H1 (cell line): ENCODE data around the gene PSKH1. TPM values are rescaled to one million over a fixed set of nuclear protein-coding genes. Genes with fewer than 3 reads are reported as not detected.

Experiments
- CTCF ChIA-PET: fragments of 300-600 bp; sonication (Branson Sonifier 250); formaldehyde crosslinking; loops from one replicate; lab custom pipeline; 2021; ENCODE audit not compliant: partially characterized antibody; lab: Charles Lee
- POLR2A ChIA-PET: fragments of 300-600 bp; sonication (Branson Sonifier 250); formaldehyde crosslinking; loops from one replicate; lab custom pipeline; 2021; ENCODE audit warnings: inconsistent platforms; ENCODE audit not compliant: partially characterized antibody; lab: Charles Lee
- DNase-seq, 2 experiments: peaks; one replicate each; pipeline versions ENCODE4 v3.0.0 to v3.0.0-alpha.2; 2010 to 2022; ENCODE audit warnings: low spot score in 2 of 2, low read depth in 1 of 2, mixed read lengths in 1 of 2
- FAIRE-seq: peaks from 2 replicates; lab custom pipeline; 2011; peaks lifted over from hg19 to GRCh38; lab: Jason Lieb, UNC
- H2AFZ ChIP-seq: 2 replicates; pipeline ENCODE4 v1.8.1; 2012; ENCODE audit warnings: low read length, inconsistent platforms
- H2AK5ac ChIP-seq: 2 replicates; pipeline ENCODE4 v1.6.1; 2013; ENCODE audit warnings: low read depth, low read length
- H2BK120ac ChIP-seq: replicated peaks from 2 replicates; pipeline ENCODE3; 2013; ENCODE audit warnings: low read depth, low read length, inconsistent platforms
- H2BK12ac ChIP-seq: 2 replicates; pipeline ENCODE4 v1.6.1; 2013; ENCODE audit warnings: low read depth, low read length
- H2BK15ac ChIP-seq: 2 replicates; pipeline ENCODE4 v1.6.1; 2013; ENCODE audit warnings: low read length
- H2BK20ac ChIP-seq: 2 replicates; pipeline ENCODE4 v1.6.1; 2013; ENCODE audit warnings: low read length
- H2BK5ac ChIP-seq: 2 replicates; pipeline ENCODE4 v1.6.1; 2013; ENCODE audit warnings: low read depth, low read length
- H3K14ac ChIP-seq: 2 replicates; pipeline ENCODE4 v1.6.1; 2013; ENCODE audit warnings: inconsistent platforms; ENCODE audit not compliant: insufficient read length
- H3K18ac ChIP-seq: 2 replicates; pipeline ENCODE4 v1.6.1; 2013; ENCODE audit warnings: low read length; ENCODE audit errors: extremely low read depth
- H3K23ac ChIP-seq: 2 replicates; pipeline ENCODE4 v1.6.1; 2013; ENCODE audit warnings: inconsistent platforms; ENCODE audit not compliant: insufficient read length
- H3K23me2 ChIP-seq: 2 replicates; pipeline ENCODE4 v1.6.1; 2013; ENCODE audit warnings: low read depth, low read length
- H3K27ac ChIP-seq: 2 replicates; pipeline ENCODE4 v1.6.1; 2011; ENCODE audit warnings: low read depth, low read length, inconsistent platforms
- H3K27me3 ChIP-seq, 4 experiments: replicated peaks in 1 of 4; 1 replicate in 1 of 4; 2 replicates in 3 of 4; pipeline versions ENCODE4 v1.6.1 to v1.8.1; 2011 to 2013; ENCODE audit warnings: low read length in 3 of 4, mild to moderate bottlenecking in 3 of 4, inconsistent platforms in 2 of 4, mixed read lengths in 2 of 4, moderate library complexity in 1 of 4; ENCODE audit not compliant: control insufficient read depth in 3 of 4, insufficient read depth in 3 of 4; ENCODE audit errors: extremely low read depth in 1 of 4
- H3K36me3 ChIP-seq, 4 experiments: 2 replicates each; pipeline versions ENCODE4 v1.6.1 to v1.8.1; 2011 to 2013; ENCODE audit warnings: mild to moderate bottlenecking in 4 of 4, low read length in 3 of 4, moderate library complexity in 2 of 4, control low read depth in 1 of 4, inconsistent platforms in 1 of 4; ENCODE audit not compliant: insufficient read depth in 4 of 4, control insufficient read depth in 2 of 4
- H3K4ac ChIP-seq: replicated peaks from 2 replicates; pipeline ENCODE3; 2013; ENCODE audit warnings: low read length, low read depth, mixed read lengths, inconsistent platforms; ENCODE audit not compliant: insufficient read length
- H3K4me1 ChIP-seq, 4 experiments: replicated peaks in 1 of 4; 1 replicate in 1 of 4; 2 replicates in 3 of 4; pipeline versions ENCODE4 v1.6.1 to v1.8.1; 2011 to 2013; ENCODE audit warnings: low read length in 3 of 4, inconsistent platforms in 2 of 4, mixed read lengths in 1 of 4; ENCODE audit not compliant: insufficient read depth in 4 of 4, control insufficient read depth in 3 of 4
- H3K4me2 ChIP-seq, 2 experiments: 2 replicates each; pipeline versions ENCODE4 v1.6.1 to v1.8.1; 2011 to 2013; ENCODE audit warnings: low read depth in 2 of 2, low read length in 2 of 2, control low read depth in 1 of 2, inconsistent platforms in 1 of 2, mild to moderate bottlenecking in 1 of 2; ENCODE audit not compliant: insufficient read depth in 1 of 2
- H3K4me3 ChIP-seq, 4 experiments: fragments of 200-600, 300-600 bp in 1 of 4; sonication (generic), shearing (Covaris generic), sonication (Bioruptor Twin) in 1 of 4; 2 replicates each; pipeline versions ENCODE4 v1.5.1 to v1.8.1; 2011 to 2016; ENCODE audit warnings: low read length in 4 of 4, low read depth in 3 of 4, control low read depth in 2 of 4, inconsistent platforms in 2 of 4, mild to moderate bottlenecking in 2 of 4, mixed read lengths in 1 of 4, moderate library complexity in 1 of 4; ENCODE audit not compliant: insufficient read depth in 2 of 4; ENCODE audit errors: extremely low read depth in 1 of 4
- H3K56ac ChIP-seq: replicated peaks from 2 replicates; pipeline ENCODE3; 2013; ENCODE audit warnings: low read depth, mild to moderate bottlenecking, mixed read lengths, low read length, inconsistent platforms; ENCODE audit not compliant: insufficient read length
- H3K79me1 ChIP-seq: 2 replicates; pipeline ENCODE4 v1.6.1; 2013; ENCODE audit warnings: low read depth, low read length, control low read depth
- H3K79me2 ChIP-seq, 2 experiments: 2 replicates each; pipeline versions ENCODE4 v1.6.1 to v1.8.1; 2012 to 2013; ENCODE audit warnings: low read length in 2 of 2, mild to moderate bottlenecking in 2 of 2, inconsistent platforms in 1 of 2; ENCODE audit not compliant: insufficient read depth in 2 of 2, control insufficient read depth in 1 of 2
- H3K9ac ChIP-seq, 4 experiments: replicated peaks in 1 of 4; 1 replicate in 1 of 4; 2 replicates in 3 of 4; pipeline versions ENCODE4 v1.6.1 to v1.8.1; 2011 to 2013; ENCODE audit warnings: low read depth in 3 of 4, low read length in 3 of 4, control low read depth in 2 of 4, mild to moderate bottlenecking in 2 of 4, moderate library complexity in 2 of 4, inconsistent platforms in 1 of 4; ENCODE audit errors: extremely low read depth in 1 of 4
- H3K9me3 ChIP-seq, 2 experiments: 2 replicates each; pipeline versions ENCODE4 v1.6.1 to v1.8.1; 2012 to 2013; ENCODE audit warnings: mild to moderate bottlenecking in 2 of 2, moderate library complexity in 2 of 2, control low read depth in 1 of 2, inconsistent platforms in 1 of 2, low read depth in 1 of 2, low read length in 1 of 2, mixed read lengths in 1 of 2; ENCODE audit not compliant: insufficient read depth in 2 of 2
- H4K20me1 ChIP-seq, 2 experiments: replicated peaks in 1 of 2; 2 replicates each; pipeline versions ENCODE3 to v1.8.1; 2011 to 2013; ENCODE audit warnings: inconsistent platforms in 2 of 2, low read length in 2 of 2, mild to moderate bottlenecking in 1 of 2; ENCODE audit not compliant: insufficient read depth in 2 of 2, control insufficient read depth in 1 of 2
- H4K5ac ChIP-seq: 2 replicates; pipeline ENCODE4 v1.6.1; 2013; ENCODE audit warnings: low read length, low read depth, mixed read lengths, inconsistent platforms; ENCODE audit not compliant: insufficient read length
- H4K8ac ChIP-seq: 2 replicates; pipeline ENCODE4 v1.8.0; 2013; ENCODE audit warnings: mild to moderate bottlenecking, moderate library complexity, low read length, inconsistent platforms; ENCODE audit not compliant: insufficient read depth; ENCODE audit errors: extremely low read depth
- H4K91ac ChIP-seq: replicated peaks from 2 replicates; pipeline ENCODE3; 2013; ENCODE audit warnings: low read length, mixed read lengths, inconsistent platforms; ENCODE audit not compliant: insufficient read length
- MAFK ChIP-seq: IDR thresholded peaks from 2 replicates; pipeline ENCODE4 v1.6.1; 2012; ENCODE audit warnings: low read depth, mild to moderate bottlenecking, improper control_type of control experiment, low read length
- RFX5 ChIP-seq: IDR thresholded peaks from 2 replicates; pipeline ENCODE4 v1.6.1; 2011; ENCODE audit warnings: low read depth, low read length, improper control_type of control experiment, borderline replicate concordance
- WGBS, 2 experiments: shearing (Covaris generic) in 1 of 2; methylation state at CpG; one replicate each; pipeline versions ENCODE4 v1.1.6 to v1.1.7; 2013 to 2015; ENCODE audit warnings: low lambda C conversion rate in 2 of 2, mixed read lengths in 2 of 2, inconsistent platforms in 1 of 2, low coverage in 1 of 2, missing lambda C conversion rate in 1 of 2; ENCODE audit not compliant: insufficient replicate concordance in 2 of 2, insufficient coverage in 1 of 2, insufficient read length in 1 of 2; ENCODE audit errors: extremely low coverage in 1 of 2, missing lambda C conversion rate in 1 of 2; 5-methylcytosine and 5-hydroxymethylcytosine counted together
- polyA plus RNA-seq, 7 experiments: library from polyadenylated mRNA; depleted of rRNA in 3 of 7; stranded (reverse) in 5 of 7; unstranded in 2 of 7; fragments of >200 nt in 5 of 7; fragments of 200-250 nt in 2 of 7; gene quantifications; 1 replicate in 5 of 7; 2 replicates in 1 of 7; 4 replicates in 1 of 7; pipeline versions ENCODE4 v1.2.1 to v1.2.3, GENCODE V29; 2011 to 2013; ENCODE audit warnings: missing spikeins in 2 of 7, mixed read lengths in 2 of 7
- total RNA-seq: library from RNA; stranded (reverse); fragmentation: NEBNext Ultra II Directional; extraction: Animal tissue kit (Norgen Biotek cat#: 25700); gene quantifications from 2 replicates; pipeline ENCODE4 v1.2.1, GENCODE V29; 2021
- TF ChIP-seq, protein P1 (sequence below): IDR thresholded peaks from 2 replicates; pipeline ENCODE4 v1.6.1; 2011; ENCODE audit warnings: low read length, improper control_type of control experiment

PSKH1 gene
- total and polyA plus RNA-seq, 2 of the 8 experiments (the other 6 are each of a cell fraction or from before 2014, with no cell fraction given) = 24.8 to 51.0 TPM

DNA sequence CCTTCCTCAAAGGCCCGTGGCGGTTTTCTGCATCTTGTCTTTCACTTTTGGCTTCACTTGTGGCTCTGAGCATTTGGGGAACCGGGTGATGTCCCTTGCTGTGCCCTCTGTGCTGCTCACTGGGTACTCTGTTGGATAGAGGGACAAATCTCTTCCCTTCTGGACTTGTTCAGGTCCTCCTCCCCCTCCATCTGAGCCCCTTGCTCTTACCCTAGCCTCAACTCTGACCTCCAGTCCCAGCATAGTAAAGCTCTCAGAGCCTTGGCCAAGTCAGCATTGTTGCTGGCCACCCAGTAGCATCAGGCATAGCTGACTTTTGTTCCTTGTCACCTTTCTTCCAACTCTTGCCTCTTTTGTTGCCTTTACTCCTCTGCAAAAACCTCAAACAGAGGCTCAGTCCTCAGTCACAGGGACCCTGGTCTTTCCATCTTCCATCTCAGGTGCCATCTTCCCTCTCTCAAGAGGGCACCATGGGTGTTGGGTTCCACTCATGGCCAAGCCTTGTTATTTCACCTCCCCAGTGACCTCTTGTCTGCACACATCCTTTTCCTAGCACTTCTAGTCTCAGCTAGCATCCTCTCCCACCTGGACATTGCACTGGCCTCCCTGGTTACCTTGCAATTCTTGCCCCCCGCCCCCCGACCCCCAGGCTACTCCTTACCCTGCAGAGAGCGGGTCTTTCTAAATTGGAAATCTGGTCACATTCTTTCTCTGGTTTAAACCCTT, 44.0 kb downstream of the PSKH1 start:
- Histone ChIP-seq H4K91ac (peak overlapping the region; percentile 0), H2BK5ac (no peak overlapping the region; the same call in 1 of the 2 replicates), H3K79me1 (peaks cover 4% of the 10 kb centered on the region; the same call in 1 of the 2 replicates), H3K4ac (peak overlapping the region; percentile 45), H2AFZ (no peak overlapping the region), H3K23me2 (peaks cover 18% of the 10 kb centered on the region), H3K36me3 (no peaks in the 10 kb centered on the region), H2BK120ac (no peak overlapping the region), H2BK20ac (no peak overlapping the region), H2BK15ac (peak overlapping the region; percentile 63; the same call in 1 of the 2 replicates), H3K18ac (peak overlapping the region; percentile 81), H3K14ac (no peak overlapping the region), H3K79me2 (0 out of 4 replicates have a peak, but pooled peaks cover 0 to 3% of the 10 kb centered on the region in 2 experiments), H2BK12ac (peak overlapping the region; percentile 68; the same call in 1 of the 2 replicates), H3K4me1 (peaks cover 0 to 15% (median 8%) of the 10 kb centered on the region in 4 experiments; a peak in 5 of 7 replicates), H4K5ac (peak overlapping the region; percentile 6), H3K27ac (no peak overlapping the region), H3K27me3 (no peaks in the 10 kb centered on the region), H2AK5ac (0 out of 2 replicates have a peak overlapping the region, but pooled peaks have one; percentile 2), H3K4me2 (peak overlapping the region; percentile 96), H4K8ac (peak overlapping the region; percentile 63; the same call in 1 of the 2 replicates), H4K20me1 (peaks cover 4 to 12% of the 10 kb centered on the region in 2 experiments), H3K4me3 (peak overlapping the region; percentile 69 to 98 (median 92)), H3K23ac (no peak overlapping the region)
- POLR2A ChIA-PET = interaction anchor here (1.0 to 4.2 kb wide), 11 partner anchors 7 to 270 kb away, joined by 3 to 47 read pairs (median 11); partner anchors contain the start of genes DDX28, DUS2, LCAT and NRN1L
- no peak for DNase-seq
- CTCF ChIA-PET = interaction anchor here (1.0 to 27.1 kb wide), 4 partner anchors 8 to 104 kb away, joined by 3 to 623 read pairs (median 4); partner anchors contain the start of genes EDC4, NRN1L and PSKH1
- no peak for TF ChIP-seq RFX5
- TF ChIP-seq, protein P1, sequence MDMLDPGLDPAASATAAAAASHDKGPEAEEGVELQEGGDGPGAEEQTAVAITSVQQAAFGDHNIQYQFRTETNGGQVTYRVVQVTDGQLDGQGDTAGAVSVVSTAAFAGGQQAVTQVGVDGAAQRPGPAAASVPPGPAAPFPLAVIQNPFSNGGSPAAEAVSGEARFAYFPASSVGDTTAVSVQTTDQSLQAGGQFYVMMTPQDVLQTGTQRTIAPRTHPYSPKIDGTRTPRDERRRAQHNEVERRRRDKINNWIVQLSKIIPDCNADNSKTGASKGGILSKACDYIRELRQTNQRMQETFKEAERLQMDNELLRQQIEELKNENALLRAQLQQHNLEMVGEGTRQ = no peak
- no peak for TF ChIP-seq MAFK
- TF ChIP-seq, all 59 proteins: peak for 0
- no peak for FAIRE-seq
- no peaks in the 10 kb centered on the region for H3K9me3 ChIP-seq
- 61% methylated on average over 6 of the region's 6 CpGs; no CpG with 5 or more reads in 1 of the 2 experiments for WGBS, 2 experiments
- no peak overlapping the region for H3K56ac ChIP-seq
- peak overlapping the region; percentile 60 to 89 (median 70) for H3K9ac ChIP-seq
